Dedifferentiated amniotic fluid mesenchymal stem cell (primary cell): ENCODE results near the gene OXT.
A peak's percentile ranks its signal among the peaks of the same experiment; 100 is the strongest.

ENCODE experiments used
- DNase-seq: peaks from one replicate; pipeline ENCODE4 v3.0.0-alpha.2; 2016; ENCODE audit errors: extremely low spot score

OXT gene

GRCh38 chr20:3109350-3110302, 38.2 kb downstream of the OXT start:
- no peak for DNase-seq

DNA sequence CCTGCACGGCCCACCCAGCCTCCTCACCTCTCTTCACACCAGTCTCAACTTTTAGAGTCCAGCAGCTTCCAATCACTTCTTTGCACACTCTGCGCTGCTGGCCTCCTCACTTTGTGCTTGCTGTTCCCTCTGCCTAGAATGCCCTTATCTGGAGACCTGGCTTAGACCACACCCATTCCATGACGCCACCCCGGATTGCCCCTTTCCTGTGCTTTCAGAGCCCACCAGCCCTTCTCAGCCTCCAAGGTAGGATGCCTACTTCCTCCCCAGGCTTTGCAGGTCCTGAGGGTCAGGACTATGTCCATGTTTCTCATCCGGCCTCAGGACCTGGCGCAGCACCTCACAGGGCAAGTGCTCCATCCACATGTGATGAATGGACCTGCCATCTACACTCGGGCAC, 40.1 kb downstream of the OXT start:
- no peak for DNase-seq

GRCh38 chr20:3111995-3112394, 40.6 kb downstream of the OXT start:
- DNase-seq = no peak

- peak; percentile 36 for DNase-seq
These were observed 44.0 kb downstream of the OXT start for GRCh38 chr20:3115190-3116107.

GRCh38 chr20:3116341-3116740, 44.9 kb downstream of the OXT start:
- DNase-seq = no peak

DNA sequence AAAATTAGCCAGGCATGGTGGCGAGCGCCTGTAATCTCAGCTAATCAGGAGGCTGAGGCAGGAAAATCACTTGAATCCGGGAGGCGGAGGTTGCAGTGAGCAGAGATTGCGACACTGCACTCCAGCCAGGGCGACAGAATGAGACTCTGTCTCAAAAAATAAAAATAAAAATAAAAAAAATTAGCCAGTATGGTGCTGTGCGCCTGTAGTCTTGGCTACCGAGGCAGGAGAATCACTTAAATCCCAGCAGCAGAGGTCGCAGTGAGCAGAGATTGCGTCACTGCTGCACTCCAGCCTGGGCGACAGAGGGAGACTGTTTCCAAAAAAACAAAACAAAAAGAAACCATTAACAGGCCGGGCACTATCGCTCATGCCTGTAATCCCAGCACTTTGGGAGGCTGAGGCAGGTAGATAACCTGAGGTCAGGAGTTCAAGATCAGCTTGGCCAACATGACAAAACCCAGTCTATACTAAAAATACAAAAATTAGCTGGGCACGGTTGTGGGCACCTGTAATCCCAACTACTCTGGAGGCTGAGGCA, 46.5 kb downstream of the OXT start:
- DNase-seq = peak; percentile 80

- DNase-seq = no peak
These were observed 47.6 kb downstream of the OXT start for GRCh38 chr20:3119044-3119443.

DNA sequence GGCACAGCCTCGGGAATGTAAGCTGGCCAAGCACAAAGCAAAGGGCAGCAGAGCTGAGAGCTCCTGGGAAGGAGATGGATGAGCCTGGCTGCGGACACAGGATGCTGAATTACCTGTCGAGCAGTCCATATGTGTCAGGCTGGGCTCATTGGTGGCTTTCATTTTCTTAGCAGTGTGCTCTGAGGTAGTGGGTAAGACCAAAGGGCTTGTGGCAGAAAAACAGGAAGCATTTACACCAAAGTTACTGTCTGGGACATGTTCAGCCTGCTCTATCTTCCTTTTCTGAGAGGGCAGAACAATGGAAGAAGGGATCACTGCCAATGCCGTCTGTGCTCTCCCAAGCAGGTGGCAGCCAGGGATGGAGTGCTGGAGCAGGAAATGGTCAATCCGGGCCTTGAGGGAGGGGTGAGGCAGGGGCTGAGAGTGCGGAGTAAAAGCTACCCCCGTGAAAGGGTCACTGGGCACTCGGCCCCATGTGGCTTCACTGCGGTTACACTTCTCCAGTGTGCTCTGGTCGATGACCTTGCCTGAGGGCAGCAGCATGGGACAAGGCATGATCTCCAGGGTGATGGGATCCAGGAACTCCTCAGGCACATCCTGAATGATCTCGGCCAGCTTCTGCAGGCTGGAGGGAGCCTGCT, 50.0 kb downstream of the OXT start:
- DNase-seq = no peak
